Upper lobe of left lung (tissue), 6 donors: ENCODE results near the gene CCDC71L. TPM values are rescaled to one million over a fixed set of nuclear protein-coding genes. Genes with fewer than 3 reads are reported as not detected.

ENCODE experiments used
- ATAC-seq, 2 donors: fragments of 200-7000 bp; cut with Tn5 transposase; one replicate each; pipeline ENCODE4 v1.9.1; 2022; ENCODE audit warnings: mild to moderate bottlenecking in 2 of 2, moderate library complexity in 2 of 2; ENCODE audit not compliant: low FRiP score in 2 of 2
- DNase-seq, 2 donors: peaks; one replicate each; pipeline ENCODE4 v3.0.0-alpha.2; 2019 to 2020
- H3K27ac ChIP-seq, 4 donors: fragments of 200-600 bp; sonication (generic); one replicate each; pipeline ENCODE4 v1.5.1; 2016 to 2019
- H3K27me3 ChIP-seq, 4 donors: fragments of 200-600 bp; sonication (generic); one replicate each; pipeline ENCODE4 v1.5.1; 2017 to 2019
- H3K36me3 ChIP-seq, 4 donors: fragments of 200-600 bp; sonication (generic); one replicate each; pipeline ENCODE4 v1.5.1; 2016 to 2019
- H3K4me1 ChIP-seq, 4 donors: fragments of 200-600 bp; sonication (generic); one replicate each; pipeline ENCODE4 v1.5.1; 2018 to 2019
- H3K4me3 ChIP-seq, 4 donors: fragments of 200-600 bp; sonication (generic); one replicate each; pipeline ENCODE4 v1.5.1; 2017 to 2019; ENCODE audit warnings: mild to moderate bottlenecking in 2 of 4, moderate library complexity in 1 of 4
- H3K9me3 ChIP-seq, 4 donors: fragments of 200-600 bp; sonication (generic); one replicate each; pipeline ENCODE4 v1.5.1; 2018 to 2019
- CTCF ChIP-seq, 6 experiments: fragments of 450-650 bp in 4 of 6; fragments of 200-600 bp in 2 of 6; sonication (generic) in 2 of 6; IDR thresholded peaks; one replicate each; pipeline ENCODE4 v1.5.1; 2016 to 2019; ENCODE audit warnings: antibody characterized with exemption in 6 of 6
- EP300 ChIP-seq, 4 donors: sonication (generic); formaldehyde crosslinking; IDR thresholded peaks; one replicate each; pipeline ENCODE4 v1.5.1; 2017; ENCODE audit warnings: antibody characterized with exemption in 4 of 4, control low read depth in 2 of 4
- POLR2A ChIP-seq, 4 donors: fragments of 450-650 bp; IDR thresholded peaks; one replicate each; pipeline ENCODE4 v1.5.1; 2016 to 2017; ENCODE audit warnings: antibody characterized with exemption in 4 of 4, mild to moderate bottlenecking in 2 of 4
- POLR2AphosphoS5 ChIP-seq, 2 donors: sonication (generic); formaldehyde crosslinking; IDR thresholded peaks; one replicate each; pipeline ENCODE4 v1.5.1; 2017; ENCODE audit warnings: antibody characterized with exemption in 2 of 2
- WGBS, 2 donors: methylation state at CpG; one replicate each; pipeline ENCODE4 v1.1.5; 2017 to 2018; 5-methylcytosine and 5-hydroxymethylcytosine counted together
- total RNA-seq, 6 donors: library from RNA; depleted of rRNA in 4 of 6; stranded (reverse); fragments of >200 nt in 4 of 6; gene quantifications; one replicate each; pipeline versions ENCODE4 v1.1.0 to v1.2.1, GENCODE V29; 2016 to 2021
- donor health status: DM: no; HTN: no; CAD: no; lungs with moderate emphysema.
- donor health status: DM: no; HTN: yes; CAD: no; lungs with severe emphysema.

CCDC71L gene
- total RNA-seq, 6 donors from 2014 or later = 12.6 to 38.7 (median 21.3) TPM

GRCh38 chr7:106657085-106657991 lies 3.6 kb downstream of the CCDC71L start:
- H3K9me3 ChIP-seq = no peaks in the 10 kb centered on the region

GRCh38 chr7:106655703-106656498 lies 5.1 kb downstream of the CCDC71L start:
- Histone ChIP-seq H3K4me1 (peaks cover 19 to 23% (median 21%) of the 10 kb centered on the region in 4 donors), H3K27me3 (no peaks in the 10 kb centered on the region), H3K9me3 (no peaks in the 10 kb centered on the region), H3K27ac (no peak overlapping the region), H3K36me3 (no peaks in the 10 kb centered on the region), H3K4me3 (no peak overlapping the region)
- ATAC-seq (no peak), DNase-seq (no peak)
- WGBS, 2 donors = 88 to 99% methylated on average over 5 of the region's 5 CpGs
- TF ChIP-seq EP300 (IDR thresholded peaks at IDR 0.05) (no peak), POLR2AphosphoS5 (IDR thresholded peaks at IDR 0.05) (no peak), CTCF (IDR thresholded peaks at IDR 0.05) (no peak)

More at GRCh38 chr7:106657085-106657991, 3.6 kb downstream of the CCDC71L start:
- H3K36me3 ChIP-seq = no peaks in the 10 kb centered on the region
- TF ChIP-seq EP300 (IDR thresholded peaks at IDR 0.05) (no peak), POLR2AphosphoS5 (IDR thresholded peaks at IDR 0.05) (no peak), CTCF (IDR thresholded peaks at IDR 0.05) (no peak), POLR2A (IDR thresholded peaks at IDR 0.05) (no peak)
- no peak for DNase-seq
- H3K4me1 ChIP-seq = peaks cover 19 to 23% (median 21%) of the 10 kb centered on the region in 4 donors
- no peaks in the 10 kb centered on the region for H3K27me3 ChIP-seq
- ATAC-seq = no peak
- H3K4me3 ChIP-seq = no peak overlapping the region
- 44 to 50% methylated on average over 5 of the region's 5 CpGs for WGBS, 2 donors
- H3K27ac ChIP-seq = peak overlapping the region in 1 of 4 donors; percentile 42

- Histone ChIP-seq H3K9me3 (no peaks in the 10 kb centered on the region), H3K36me3 (no peaks in the 10 kb centered on the region), H3K27ac (no peak overlapping the region), H3K4me3 (no peak overlapping the region), H3K4me1 (peaks cover 8 to 17% (median 12%) of the 10 kb centered on the region in 4 donors), H3K27me3 (no peaks in the 10 kb centered on the region)
- ATAC-seq = no peak
- DNase-seq = no peak
- no peak for TF ChIP-seq POLR2AphosphoS5 (IDR thresholded peaks at IDR 0.05)
- no peak for TF ChIP-seq POLR2A (IDR thresholded peaks at IDR 0.05)
- 52 to 55% methylated on average over 2 of the region's 2 CpGs for WGBS, 2 donors
Observed at GRCh38 chr7:106653488-106653887, 7.5 kb downstream of the CCDC71L start.

- TF ChIP-seq CTCF (IDR thresholded peaks at IDR 0.05) = no peak
- TF ChIP-seq POLR2AphosphoS5 (IDR thresholded peaks at IDR 0.05) = no peak
- TF ChIP-seq EP300 (IDR thresholded peaks at IDR 0.05) = no peak
- Histone ChIP-seq H3K27ac (no peak overlapping the region), H3K4me3 (no peak overlapping the region), H3K4me1 (peaks cover 4 to 12% (median 9%) of the 10 kb centered on the region in 4 donors), H3K27me3 (no peaks in the 10 kb centered on the region), H3K9me3 (no peaks in the 10 kb centered on the region), H3K36me3 (no peaks in the 10 kb centered on the region)
- 70% methylated on average over 2 of the region's 2 CpGs for WGBS, 2 donors
- ATAC-seq (no peak), DNase-seq (no peak)
Observed at GRCh38 chr7:106652909-106653308, 8.0 kb downstream of the CCDC71L start.

- Histone ChIP-seq H3K27ac (no peak overlapping the region), H3K36me3 (no peaks in the 10 kb centered on the region), H3K4me1 (peaks cover 0 to 4% (median 1%) of the 10 kb centered on the region in 4 donors), H3K4me3 (no peak overlapping the region), H3K9me3 (no peaks in the 10 kb centered on the region), H3K27me3 (no peaks in the 10 kb centered on the region)
- ATAC-seq (no peak), DNase-seq (no peak)
- TF ChIP-seq CTCF (IDR thresholded peaks at IDR 0.05) (no peak), POLR2A (IDR thresholded peaks at IDR 0.05) (no peak), EP300 (IDR thresholded peaks at IDR 0.05) (no peak), POLR2AphosphoS5 (IDR thresholded peaks at IDR 0.05) (no peak)
Observed at GRCh38 chr7:106652092-106652491, 8.9 kb downstream of the CCDC71L start.
